Measurements from ENCODE around the gene RFK.
"Not testable (repeated sequence)": the region's sequence is repeated elsewhere in the genome, so short reads cannot be mapped to it uniquely, and the experiment has no call there.

RFK gene

DNA sequence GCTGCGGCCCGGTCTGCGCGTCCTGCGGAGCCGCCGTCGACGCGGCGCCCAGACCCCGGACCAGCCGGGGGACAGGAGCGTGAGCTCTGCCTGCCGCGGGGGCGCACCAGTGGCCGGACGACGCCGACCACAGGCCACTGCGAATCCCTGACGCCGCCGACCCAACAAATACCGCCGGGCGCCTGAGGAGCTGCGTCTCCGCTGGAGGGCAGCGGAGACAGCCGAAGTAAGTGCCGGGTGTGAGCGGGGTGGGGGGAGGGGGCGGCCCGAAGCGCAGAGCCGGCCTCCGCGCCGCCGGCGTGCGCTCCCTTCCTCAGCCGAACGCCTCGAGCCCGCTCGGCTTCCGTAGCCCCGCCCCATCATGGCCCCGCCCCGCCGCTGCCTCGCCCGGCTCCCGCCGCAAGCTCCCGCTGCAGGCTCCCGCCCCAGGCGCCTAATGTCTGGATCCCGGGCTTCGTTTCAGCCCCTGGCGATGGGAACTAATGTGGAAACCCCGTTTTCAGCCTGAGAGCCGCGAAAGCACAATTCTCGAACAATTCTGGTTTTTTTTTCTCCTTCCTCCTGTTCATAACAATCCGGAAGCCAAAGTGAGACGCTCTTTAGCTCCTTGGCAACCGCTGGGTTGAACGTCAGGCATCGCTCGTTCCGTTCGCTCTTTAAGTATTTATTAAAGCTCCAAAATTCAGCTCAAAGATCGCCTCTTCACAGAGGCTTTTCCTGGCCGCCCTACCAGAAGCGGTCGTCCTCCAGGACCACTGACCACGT is at the start of gene RFK:
TSS of gene RFK (minus strand) at position 232 of the 765 bp plus-strand sequence. CDS start 255 bp downstream, outside the sequence.
- DNase-seq (ENCODE audit: low read depth, low spot score): peak; percentile 83

DNA sequence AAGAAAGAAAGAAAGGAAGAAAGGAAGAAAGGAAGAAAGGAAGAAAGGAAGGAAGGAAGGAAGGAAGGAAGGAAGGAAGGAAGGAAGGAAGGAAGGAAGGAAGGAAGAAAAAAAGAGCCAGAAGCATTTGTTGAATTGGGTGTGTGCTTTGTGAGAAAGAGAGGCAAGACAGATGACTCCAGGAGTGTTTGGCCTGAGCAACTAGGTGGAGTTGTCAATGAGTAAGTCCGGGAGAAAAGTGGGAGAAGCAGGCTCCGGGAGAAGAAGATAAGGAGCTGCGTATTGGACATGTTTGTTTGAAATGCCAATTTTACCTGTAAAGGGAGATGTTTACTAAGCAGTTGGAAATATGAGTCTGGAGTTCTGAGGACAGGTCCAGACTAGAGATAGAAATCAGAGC is 49.7 kb upstream of the RFK start:
- no peak for DNase-seq (ENCODE audit: low read depth, low spot score)

DNA sequence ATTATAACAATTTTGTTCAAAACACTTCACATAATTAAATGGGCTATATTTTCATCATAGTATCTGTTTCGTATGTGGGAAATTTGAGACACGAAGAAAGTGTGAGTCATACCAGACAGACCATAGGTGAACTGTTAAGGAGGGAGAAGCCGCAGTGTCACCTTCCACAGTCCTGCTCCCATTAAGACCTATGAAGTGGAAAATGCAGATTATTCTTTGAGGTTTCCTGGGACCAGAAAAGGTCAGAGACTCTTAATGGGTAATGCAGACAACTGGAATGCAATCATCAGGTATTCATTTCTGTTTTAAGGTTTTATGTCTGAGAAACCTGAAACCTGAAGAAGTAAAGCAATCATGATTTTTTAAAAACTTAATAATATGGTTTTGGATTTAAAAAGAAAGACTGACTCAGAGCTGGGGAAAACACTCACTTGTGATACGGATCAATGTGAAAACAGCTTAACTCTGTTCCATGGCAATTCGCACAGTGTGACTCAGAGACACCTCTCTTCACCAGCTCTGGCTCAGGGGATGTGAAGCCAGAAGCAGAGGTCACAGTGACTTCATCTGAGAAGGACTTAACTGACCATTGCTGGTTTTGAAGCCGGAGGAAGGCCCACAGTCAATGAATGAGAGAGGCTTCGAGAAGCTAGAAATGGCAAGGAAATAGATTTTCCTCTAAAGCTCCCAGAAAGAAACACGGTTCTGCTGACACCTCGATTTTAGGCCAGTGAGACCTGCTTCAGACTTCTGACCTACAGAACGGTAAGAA is 47.5 kb upstream of the RFK start:
- DNase-seq (ENCODE audit: low read depth, low spot score): no peak

DNA sequence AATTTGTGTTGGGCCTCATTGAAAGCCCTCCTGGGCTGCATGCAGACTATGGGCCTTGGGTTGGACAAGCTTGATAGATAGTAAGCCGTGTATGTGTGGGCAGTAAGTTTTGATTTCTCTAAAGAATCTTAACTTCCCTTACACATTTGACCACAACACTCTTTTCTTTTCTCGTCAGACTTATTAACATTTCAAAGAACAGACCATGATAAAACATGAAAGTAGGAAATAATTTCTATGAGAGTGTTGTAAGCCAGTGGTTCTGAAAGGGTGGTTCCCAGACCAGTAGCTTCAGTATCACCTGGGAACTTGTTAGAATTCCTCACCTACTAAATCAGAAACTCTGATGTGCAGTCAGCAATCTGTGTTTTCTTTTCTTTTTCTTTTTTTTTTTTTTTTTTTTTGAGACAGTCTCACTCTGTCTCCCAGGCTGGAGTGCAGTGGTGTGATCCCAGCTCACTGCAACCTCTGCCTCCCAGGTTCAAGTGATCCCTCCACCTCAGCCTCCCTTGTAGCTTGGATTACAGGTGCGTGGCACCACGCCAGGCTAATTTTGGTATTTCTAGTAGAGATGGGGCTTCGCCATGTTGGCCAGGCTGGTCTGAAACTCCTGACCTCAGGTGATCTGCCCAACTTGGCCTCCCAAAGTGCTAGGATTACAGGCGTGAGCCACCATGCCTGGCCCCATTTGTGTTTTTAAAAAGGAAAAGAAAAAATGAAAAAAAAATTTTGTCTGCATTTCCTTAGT is 44.8 kb upstream of the RFK start:
- DNase-seq (ENCODE audit: low read depth, low spot score): no peak

DNA sequence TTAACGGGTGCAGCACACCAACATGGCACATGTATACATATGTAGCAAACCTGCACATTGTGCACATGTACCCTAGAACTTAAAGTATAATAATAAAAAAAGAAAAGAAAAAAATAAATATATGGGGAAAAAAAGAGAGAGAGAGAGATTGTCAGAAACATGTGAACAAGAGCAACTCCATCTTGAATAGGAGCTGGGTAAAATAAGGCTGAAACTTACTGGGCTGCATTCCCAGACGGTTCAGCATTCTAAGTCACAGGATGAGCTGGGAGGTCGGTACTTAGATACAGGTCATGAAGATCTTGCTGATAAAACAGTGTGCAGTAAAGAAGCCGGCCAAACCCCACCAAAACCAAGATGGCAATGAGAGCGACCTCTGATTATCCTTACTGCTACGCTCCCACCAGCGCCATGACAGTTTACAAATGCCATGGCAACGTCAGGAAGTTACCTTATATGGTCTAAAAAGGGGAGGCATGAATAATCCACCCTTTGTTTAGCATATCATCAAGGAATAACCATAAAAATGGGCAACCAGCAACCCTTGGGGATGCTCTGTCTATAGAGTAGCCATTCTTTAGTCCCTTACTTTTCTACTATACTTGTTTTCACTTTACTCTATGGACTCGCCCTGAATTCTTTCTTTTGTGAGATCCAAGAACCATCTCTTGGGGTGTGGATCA is 42.9 kb upstream of the RFK start:
- not testable (repeated sequence) for DNase-seq (ENCODE audit: low read depth, low spot score)

DNA sequence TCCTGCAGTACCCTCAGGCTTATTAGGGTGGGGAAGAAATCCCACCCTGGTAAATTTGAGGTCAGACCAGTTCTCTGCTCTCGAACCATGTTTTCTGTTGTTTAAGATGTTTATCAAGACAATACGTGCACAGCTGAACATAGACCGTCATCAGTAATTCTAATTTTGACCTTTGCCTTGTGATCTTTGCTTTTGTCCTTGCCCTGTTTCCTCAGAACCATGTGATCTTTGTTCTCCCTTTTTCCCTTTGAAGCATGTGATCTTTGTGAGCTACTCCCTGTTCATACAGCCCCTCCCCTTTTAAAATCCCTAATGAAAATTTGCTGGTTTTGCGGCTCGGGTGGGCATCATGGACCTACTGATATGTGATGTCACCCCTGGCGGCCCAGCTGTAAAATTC is 40.7 kb upstream of the RFK start:
- DNase-seq (ENCODE audit: low read depth, low spot score): not testable (repeated sequence)

DNA sequence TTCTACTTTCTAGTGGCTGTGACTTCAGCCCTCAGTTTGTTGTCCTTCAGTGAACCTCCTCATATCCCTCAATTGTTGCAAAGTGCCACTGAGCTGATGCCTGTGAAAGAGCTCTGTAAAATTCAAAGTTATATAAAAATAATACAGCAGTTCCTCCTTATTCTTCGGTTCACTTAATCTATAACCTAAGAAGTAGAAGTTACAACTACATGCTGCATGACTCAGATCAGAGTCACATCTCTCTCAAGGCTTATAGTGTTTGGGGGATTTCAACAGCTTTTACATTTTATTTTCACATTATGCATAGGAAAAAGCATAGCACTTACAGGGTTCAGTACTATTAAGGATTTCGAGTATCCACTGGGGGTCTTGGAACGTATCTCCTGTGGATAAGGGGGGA is 39.6 kb upstream of the RFK start:
- DNase-seq (ENCODE audit: low read depth, low spot score): no peak

DNA sequence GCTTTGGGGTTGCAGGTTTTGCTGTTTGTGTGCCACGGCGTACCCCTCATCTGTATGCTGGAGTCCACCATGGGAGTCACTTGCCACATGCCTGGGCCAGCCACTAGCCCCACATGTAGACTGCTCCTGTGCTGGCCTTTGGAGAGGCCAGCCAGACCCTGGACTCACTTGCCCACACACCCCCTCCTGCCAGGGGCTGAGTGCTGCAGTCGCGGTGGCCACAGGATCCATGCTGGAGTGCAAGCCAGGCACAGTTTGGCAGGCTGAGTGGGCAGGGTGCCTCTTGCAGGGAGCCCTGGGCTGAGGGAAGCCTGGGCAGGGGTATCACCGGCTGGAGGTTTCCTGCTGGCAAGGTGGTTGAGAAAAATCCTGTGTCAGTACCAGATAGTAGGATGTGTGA is 39.2 kb upstream of the RFK start:
- DNase-seq (ENCODE audit: low read depth, low spot score): no peak

DNA sequence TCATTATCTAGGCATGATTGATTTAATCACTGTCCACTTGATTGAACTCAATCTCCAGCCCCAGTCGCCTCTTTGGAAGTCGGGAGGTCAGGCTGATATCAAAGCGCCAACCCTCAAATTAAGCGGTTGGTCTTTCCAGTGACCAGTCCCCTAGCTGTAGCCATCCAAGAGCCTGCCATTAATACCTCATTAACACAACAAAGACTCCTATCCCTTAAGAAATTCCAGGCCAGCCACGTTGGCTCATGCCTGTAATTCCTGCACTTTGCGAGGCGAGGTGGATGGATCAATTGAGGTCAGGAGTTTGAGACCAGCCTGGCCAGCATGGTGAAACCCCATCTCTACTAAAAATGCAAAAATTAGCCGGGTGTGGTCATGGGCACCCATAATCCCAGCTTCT is 37.4 kb upstream of the RFK start:
- DNase-seq (ENCODE audit: low read depth, low spot score): no peak

DNA sequence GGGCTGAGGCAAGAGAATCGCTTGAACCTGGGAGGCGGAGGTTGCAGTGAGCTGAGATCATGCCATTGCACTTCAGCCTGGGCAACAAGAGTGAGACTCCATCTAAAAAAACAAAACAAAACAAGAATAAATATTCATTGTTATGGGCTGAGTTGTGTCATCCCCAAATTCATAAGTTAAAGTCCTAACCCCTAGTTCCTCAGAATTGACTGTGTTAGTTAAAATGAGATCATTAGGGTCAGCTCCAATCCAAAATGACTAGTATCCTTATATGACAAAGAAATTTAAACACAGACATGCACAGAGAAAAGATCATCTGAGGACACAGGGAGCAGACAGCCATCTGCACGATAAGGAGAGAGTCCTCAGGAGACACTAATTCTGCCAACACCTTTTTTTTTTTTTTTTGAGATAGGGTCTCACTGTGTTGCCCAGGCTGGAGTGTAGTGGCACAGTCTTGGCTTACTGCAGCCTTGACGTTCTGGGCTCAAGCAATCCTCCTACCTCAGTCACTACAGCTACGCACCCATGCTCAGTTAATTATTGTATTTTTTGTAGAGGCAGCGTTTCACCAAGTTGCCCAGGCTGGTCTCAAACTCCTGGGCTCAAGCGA is 32.7 kb upstream of the RFK start:
- DNase-seq (ENCODE audit: low read depth, low spot score): no peak

DNA sequence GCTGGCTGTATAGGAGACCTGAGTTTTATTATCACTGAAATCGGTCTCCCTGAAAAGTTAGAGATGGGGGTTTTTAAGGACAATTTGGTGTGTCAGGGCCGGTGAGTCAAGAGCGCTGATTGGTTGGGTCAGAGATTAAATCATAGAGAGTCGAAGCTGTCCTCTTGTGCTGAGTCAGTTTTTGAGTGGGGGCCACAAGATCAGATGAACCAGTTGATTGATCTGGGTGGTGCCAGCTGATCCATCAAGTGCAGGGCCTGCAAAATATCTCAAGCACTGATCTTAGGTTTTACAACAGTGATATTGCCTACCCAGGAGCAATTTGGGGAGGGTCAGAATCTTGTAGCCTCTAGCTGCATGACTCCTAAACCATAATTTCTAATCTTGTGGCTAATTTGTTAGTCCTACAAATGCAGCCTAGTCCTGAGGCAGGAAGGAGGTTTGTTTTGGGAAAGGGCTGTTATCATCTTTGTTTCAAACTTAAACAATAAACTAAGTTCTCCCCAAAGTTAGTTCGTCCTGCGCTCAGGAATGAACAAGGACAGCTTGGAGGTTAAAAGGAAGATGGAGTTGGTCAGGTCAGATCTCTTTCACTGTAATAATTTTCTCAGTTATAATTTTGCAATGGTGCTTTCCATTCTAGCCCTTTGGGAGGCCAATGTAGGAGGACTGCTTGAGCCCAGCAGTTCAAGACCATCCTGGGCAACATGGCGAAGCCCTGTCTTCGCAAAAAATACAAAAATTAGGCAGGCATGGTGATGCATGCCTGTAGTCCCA is 31.6 kb upstream of the RFK start:
- DNase-seq (ENCODE audit: low read depth, low spot score): no peak

DNA sequence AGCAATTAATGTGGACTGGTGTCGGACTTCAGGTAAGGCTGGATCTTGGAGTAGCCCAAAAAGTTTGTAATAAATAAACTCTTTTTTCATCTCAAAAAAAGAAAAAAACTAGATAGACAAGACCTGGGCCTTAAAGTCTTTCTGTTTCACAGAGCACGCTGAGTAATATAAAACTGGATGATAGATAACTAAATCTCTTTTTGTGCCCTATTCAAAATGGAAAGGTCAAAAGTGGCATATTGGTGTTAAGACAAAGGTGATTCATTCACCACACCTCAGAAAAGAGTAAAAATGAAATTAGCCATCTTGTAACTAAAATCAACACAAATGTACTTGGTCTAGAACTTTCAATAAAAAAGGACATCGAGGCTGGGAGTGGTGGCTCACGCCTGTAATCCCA is 30.3 kb upstream of the RFK start:
- no peak for DNase-seq (ENCODE audit: low read depth, low spot score)

DNA sequence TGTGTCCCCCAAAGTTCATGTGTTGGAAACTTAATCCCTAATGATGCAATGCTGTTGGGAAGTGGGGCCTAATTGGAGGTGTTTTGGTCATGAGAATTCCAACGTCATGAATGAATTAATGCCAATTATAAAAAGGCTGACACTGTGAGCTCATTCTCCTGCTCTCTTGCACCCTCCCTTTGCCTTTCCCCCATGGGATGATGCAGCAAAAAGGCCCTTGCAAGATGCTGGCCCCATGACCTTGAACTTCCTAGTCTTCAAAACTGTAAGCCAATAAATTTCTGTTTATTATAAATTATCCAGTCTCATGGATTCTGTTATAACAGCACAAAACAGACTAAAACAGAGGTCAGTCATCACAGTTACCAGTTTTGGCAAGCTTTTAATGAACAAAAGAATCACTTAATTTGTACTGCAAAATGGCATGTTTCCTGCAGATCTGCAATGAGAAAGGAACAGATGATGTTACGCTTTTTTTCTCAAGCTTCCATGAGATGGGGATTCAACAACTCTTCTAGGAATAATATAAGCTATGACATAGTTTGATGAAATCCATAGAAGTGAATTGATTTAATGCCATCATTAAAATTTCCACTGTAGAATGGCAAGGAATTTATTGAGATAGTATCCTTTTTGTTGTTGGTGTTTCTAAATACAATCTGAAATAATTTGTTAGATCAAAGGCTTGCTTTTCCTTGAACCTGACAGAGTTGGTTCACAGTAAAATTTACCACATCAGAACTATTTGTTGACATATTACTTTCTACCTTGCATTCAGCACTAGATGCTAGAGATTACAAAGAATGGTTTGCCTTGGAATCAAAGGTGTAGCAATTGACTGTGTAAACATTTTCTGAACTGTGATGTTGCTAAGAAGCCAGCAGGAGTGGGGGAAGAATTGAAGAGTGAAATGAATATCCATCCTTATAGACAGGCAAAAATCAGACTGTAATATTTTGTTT is 29.3 kb upstream of the RFK start:
- no peak for DNase-seq (ENCODE audit: low read depth, low spot score)

DNA sequence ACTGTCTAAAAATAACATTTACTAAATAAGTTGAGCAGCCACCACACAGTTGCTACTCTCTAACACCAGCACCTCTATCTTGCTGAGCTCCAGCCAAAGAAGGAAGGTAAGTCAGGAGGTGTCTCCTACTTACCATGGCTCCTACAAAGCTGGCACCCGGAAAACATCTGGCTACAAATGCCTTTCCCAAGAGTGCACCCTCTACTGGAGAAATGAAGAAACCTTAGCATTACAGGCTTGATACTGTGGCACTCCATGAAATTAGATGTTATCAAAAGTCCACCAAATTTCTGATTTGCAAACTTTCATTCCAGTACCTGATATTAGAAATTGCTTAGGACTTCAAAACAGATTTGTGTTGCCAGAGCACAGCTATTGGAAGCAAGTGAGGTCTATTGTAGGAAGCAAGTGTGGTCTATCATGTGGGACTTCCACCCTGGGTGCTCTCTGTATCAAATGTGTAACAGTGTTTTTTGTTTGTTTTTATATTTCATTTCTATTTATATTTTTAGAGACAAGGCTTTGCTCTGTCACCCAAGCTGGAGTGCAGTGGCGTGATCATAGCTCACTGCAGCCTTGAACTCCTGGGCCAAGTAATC is 25.7 kb upstream of the RFK start:
- DNase-seq (ENCODE audit: low read depth, low spot score): no peak

DNA sequence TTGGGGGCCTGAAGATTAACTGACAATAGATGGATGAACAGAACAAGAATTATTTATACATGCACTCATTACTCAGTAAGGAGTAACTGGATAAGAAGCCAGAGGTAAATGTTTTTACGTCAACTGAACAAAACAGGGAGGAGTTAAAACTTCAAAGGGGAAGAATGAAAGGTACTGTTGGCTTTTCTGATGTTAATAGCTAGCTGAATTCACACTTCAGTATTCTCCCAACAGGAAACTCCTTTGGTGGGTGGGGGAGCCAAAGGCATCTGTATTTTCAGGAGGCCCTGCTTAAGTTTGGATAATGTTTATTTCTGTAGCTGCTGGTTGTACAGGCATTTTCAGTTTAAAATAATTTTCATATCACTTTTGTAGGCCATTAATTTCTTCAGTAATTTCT is 23.2 kb upstream of the RFK start:
- no peak for DNase-seq (ENCODE audit: low read depth, low spot score)

DNA sequence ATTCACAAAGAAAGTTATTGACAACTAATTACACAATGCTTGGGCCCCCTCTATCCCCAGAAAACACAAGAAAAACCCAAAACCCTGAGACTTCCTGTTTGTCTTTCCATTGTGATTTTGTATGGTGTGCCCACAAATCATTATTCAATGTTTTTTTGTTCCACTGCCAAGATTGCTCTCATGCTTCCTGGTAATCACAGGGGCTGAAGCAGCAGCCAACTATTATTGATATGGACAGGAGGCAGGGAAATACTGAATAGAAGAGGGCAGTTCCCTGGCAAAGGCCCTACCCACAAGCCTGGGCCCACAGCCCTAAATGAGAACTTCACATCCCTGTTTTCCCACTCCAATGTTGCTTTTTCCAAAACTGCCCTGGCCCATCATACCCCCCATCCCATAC is 21.5 kb upstream of the RFK start:
- DNase-seq (ENCODE audit: low read depth, low spot score): no peak

DNA sequence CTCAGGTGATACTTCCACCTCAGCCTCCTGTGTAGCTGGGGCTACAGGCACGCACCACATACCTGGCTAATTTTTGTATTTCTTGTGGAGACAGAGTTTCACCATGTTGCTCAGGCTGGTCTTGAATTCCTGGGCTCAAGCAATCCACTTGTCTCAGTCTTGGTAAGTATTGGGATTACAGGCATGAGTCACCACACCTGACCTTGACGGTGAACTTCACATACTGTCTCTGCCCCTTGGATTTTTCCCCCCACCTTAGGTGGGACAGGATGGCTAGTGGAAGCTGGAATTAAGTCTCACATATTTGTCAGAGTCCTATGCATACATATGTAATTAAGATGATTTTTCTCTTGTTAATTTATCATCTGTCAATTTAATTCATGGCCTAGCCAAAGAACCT is 20.9 kb upstream of the RFK start:
- DNase-seq (ENCODE audit: low read depth, low spot score): no peak

DNA sequence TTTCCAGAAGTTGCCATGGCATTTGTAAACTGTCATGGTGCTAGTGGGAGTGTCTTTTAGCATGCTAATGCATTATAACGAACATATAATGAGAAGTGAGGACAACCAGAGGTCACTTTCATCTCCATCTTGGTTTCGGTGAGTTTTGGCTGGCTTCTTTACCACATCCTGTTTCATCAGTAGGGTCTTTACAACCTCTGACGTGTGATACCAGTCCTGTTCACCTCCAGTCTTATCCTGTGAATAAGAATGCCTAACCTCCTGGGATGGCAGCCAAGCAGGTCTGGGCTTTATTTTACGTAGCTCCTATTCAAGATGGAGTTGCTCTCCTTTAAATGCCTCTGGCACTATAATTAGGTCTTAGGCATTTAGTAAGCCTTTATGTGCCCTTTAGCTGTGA is 20.4 kb upstream of the RFK start:
- no peak for DNase-seq (ENCODE audit: low read depth, low spot score)

DNA sequence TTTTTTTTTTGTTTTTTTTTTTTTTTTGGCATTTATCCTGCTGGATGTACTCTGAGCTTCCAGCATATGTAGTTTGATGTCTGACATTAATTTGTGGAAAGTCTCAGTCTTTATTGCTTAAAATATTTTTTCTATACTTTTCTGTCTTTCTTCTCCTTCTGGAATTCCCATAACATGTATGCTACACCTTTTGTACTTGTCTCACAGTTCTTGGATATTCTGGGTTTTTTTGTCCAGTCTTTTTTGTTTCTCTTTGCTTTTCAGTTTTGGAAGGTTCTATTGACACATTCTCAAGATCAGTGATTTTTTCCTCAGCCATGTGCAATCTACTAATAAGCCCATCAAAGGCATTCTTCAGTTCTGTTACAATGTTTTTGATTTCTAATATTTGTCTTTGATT is 19.4 kb upstream of the RFK start:
- no peak for DNase-seq (ENCODE audit: low read depth, low spot score)
